Mesenchymal stem cell (in vitro differentiated cells and primary cell): Measurements from ENCODE around the gene OR2L5.

Experiments
- DNase-seq: peaks from one replicate; pipeline ENCODE4 v3.0.0-alpha.2; 2013
- H2AFZ ChIP-seq: one replicate; pipeline ENCODE4 v1.6.1; 2013; ENCODE audit warnings: low read depth, mild to moderate bottlenecking, control low read depth, inconsistent platforms, low read length, moderate library complexity
- H2AK5ac ChIP-seq: 2 replicates; pipeline ENCODE4 v1.6.1; 2013; ENCODE audit warnings: low read length, moderate library complexity, mild to moderate bottlenecking, inconsistent platforms; ENCODE audit not compliant: severe bottlenecking
- H2BK120ac ChIP-seq: one replicate; pipeline ENCODE4 v1.6.1; 2013; ENCODE audit warnings: low read depth, mild to moderate bottlenecking, inconsistent platforms, low read length, moderate library complexity
- H2BK12ac ChIP-seq, 2 experiments: one replicate each; pipeline ENCODE4 v1.6.1; 2013; ENCODE audit warnings: inconsistent platforms in 2 of 2, low read length in 2 of 2, mild to moderate bottlenecking in 2 of 2, moderate library complexity in 2 of 2, control low read depth in 1 of 2
- H2BK15ac ChIP-seq: one replicate; pipeline ENCODE4 v1.6.1; 2013; ENCODE audit warnings: mild to moderate bottlenecking, low read depth, inconsistent platforms; ENCODE audit not compliant: poor library complexity, severe bottlenecking
- H2BK5ac ChIP-seq: 2 replicates; pipeline ENCODE4 v1.6.1; 2013; ENCODE audit warnings: low read depth, mild to moderate bottlenecking, low read length, control low read depth, inconsistent platforms; ENCODE audit not compliant: poor library complexity, severe bottlenecking
- H3K14ac ChIP-seq, 2 experiments: one replicate each; pipeline ENCODE4 v1.6.1; 2013; ENCODE audit warnings: inconsistent platforms in 2 of 2, low read length in 2 of 2, control low read depth in 1 of 2, mild to moderate bottlenecking in 1 of 2, moderate library complexity in 1 of 2
- H3K18ac ChIP-seq, 2 experiments: one replicate each; pipeline ENCODE4 v1.6.1; 2013; ENCODE audit warnings: inconsistent platforms in 2 of 2, low read length in 2 of 2, control low read depth in 1 of 2, low read depth in 1 of 2, mild to moderate bottlenecking in 1 of 2
- H3K23ac ChIP-seq, 2 experiments: one replicate each; pipeline ENCODE4 v1.6.1; 2013; ENCODE audit warnings: inconsistent platforms in 2 of 2, low read length in 2 of 2, mild to moderate bottlenecking in 2 of 2, moderate library complexity in 2 of 2, control low read depth in 1 of 2
- H3K27ac ChIP-seq: 2 replicates; pipeline ENCODE4 v1.5.1; 2013; ENCODE audit warnings: mild to moderate bottlenecking, moderate library complexity, low read length, control low read depth, inconsistent platforms; ENCODE audit not compliant: poor library complexity, severe bottlenecking
- H3K27me3 ChIP-seq, 2 experiments: 2 replicates each; pipeline versions ENCODE4 v1.6.1 to v1.7.0; 2013; ENCODE audit warnings: low read length in 2 of 2, mild to moderate bottlenecking in 2 of 2, moderate library complexity in 2 of 2, control low read depth in 1 of 2, inconsistent platforms in 1 of 2; ENCODE audit not compliant: control insufficient read depth in 1 of 2, insufficient read depth in 1 of 2
- H3K36me3 ChIP-seq, 2 experiments: 2 replicates each; pipeline versions ENCODE4 v1.6.1 to v1.7.0; 2013; ENCODE audit warnings: low read length in 2 of 2, control low read depth in 1 of 2, inconsistent platforms in 1 of 2, low read depth in 1 of 2, mild to moderate bottlenecking in 1 of 2; ENCODE audit not compliant: insufficient read depth in 2 of 2, control insufficient read depth in 1 of 2
- H3K4ac ChIP-seq, 2 experiments: one replicate each; pipeline ENCODE4 v1.6.1; 2013; ENCODE audit warnings: inconsistent platforms in 2 of 2, low read length in 2 of 2, mild to moderate bottlenecking in 2 of 2, moderate library complexity in 2 of 2, control low read depth in 1 of 2, low read depth in 1 of 2
- H3K4me1 ChIP-seq: 2 replicates; pipeline ENCODE4 v1.6.1; 2013; ENCODE audit warnings: low read depth, low read length, control low read depth; ENCODE audit not compliant: control insufficient read depth, insufficient read depth
- H3K4me2 ChIP-seq: 2 replicates; pipeline ENCODE4 v1.6.1; 2013; ENCODE audit warnings: low read length, mild to moderate bottlenecking, inconsistent platforms; ENCODE audit not compliant: poor library complexity, severe bottlenecking
- H3K4me3 ChIP-seq, 2 experiments: 2 replicates each; pipeline versions ENCODE4 v1.5.1 to v1.7.0; 2013; ENCODE audit warnings: low read length in 2 of 2, mild to moderate bottlenecking in 2 of 2, control low read depth in 1 of 2, low read depth in 1 of 2; ENCODE audit not compliant: insufficient read depth in 1 of 2
- H3K79me1 ChIP-seq: replicated peaks from 2 replicates; pipeline ENCODE4 v1.6.1; 2013; ENCODE audit warnings: mild to moderate bottlenecking, control low read depth, low read length, inconsistent platforms; ENCODE audit not compliant: poor library complexity, severe bottlenecking
- H3K9ac ChIP-seq: 2 replicates; pipeline ENCODE4 v1.7.0; 2013; ENCODE audit warnings: mild to moderate bottlenecking, low read length, moderate library complexity
- H3K9me3 ChIP-seq: 2 replicates; pipeline ENCODE4 v1.7.0; 2013; ENCODE audit warnings: mild to moderate bottlenecking, low read length; ENCODE audit not compliant: control insufficient read depth
- H4K8ac ChIP-seq: one replicate; pipeline ENCODE4 v1.6.1; 2013; ENCODE audit warnings: inconsistent platforms, mild to moderate bottlenecking, low read length, moderate library complexity
- H4K91ac ChIP-seq: one replicate; pipeline ENCODE4 v1.6.1; 2013; ENCODE audit warnings: mild to moderate bottlenecking, low read length, inconsistent platforms
- WGBS: methylation state at CpG from one replicate; pipeline ENCODE4 v1.1.7; 2013; ENCODE audit warnings: mixed read lengths; 5-methylcytosine and 5-hydroxymethylcytosine counted together

Gene OR2L5

GRCh38 chr1:247998811-247999210 lies 14.6 kb upstream of the OR2L5 start:
- Histone ChIP-seq H3K9ac (no peak overlapping the region), H3K14ac (no peak overlapping the region), H3K36me3 (no peaks in the 10 kb centered on the region), H3K23ac (no peak overlapping the region), H3K4me2 (no peak overlapping the region), H3K9me3 (peaks cover 35% of the 10 kb centered on the region), H3K4me1 (no peaks in the 10 kb centered on the region), H2BK120ac (no peak overlapping the region), H2BK5ac (no peak overlapping the region), H2AFZ (no peak overlapping the region), H4K8ac (no peak overlapping the region), H2BK15ac (no peak overlapping the region), H2BK12ac (no peak overlapping the region), H3K4me3 (no peak overlapping the region), H4K91ac (no peak overlapping the region), H3K27ac (no peak overlapping the region), H3K79me1 (no peaks in the 10 kb centered on the region), H3K18ac (no peak overlapping the region), H2AK5ac (no peak overlapping the region), H3K4ac (no peak overlapping the region), H3K27me3 (no peaks in the 10 kb centered on the region)
- DNase-seq, result no peak
- WGBS, result 44% methylated on average over 1 of the region's 2 CpGs

GRCh38 chr1:248000169-248000568 lies 13.3 kb upstream of the OR2L5 start:
- Histone ChIP-seq H3K4me2 (no peak overlapping the region), H3K9me3 (peaks cover 32% of the 10 kb centered on the region), H3K9ac (no peak overlapping the region), H2AK5ac (no peak overlapping the region), H2BK120ac (no peak overlapping the region), H3K79me1 (no peaks in the 10 kb centered on the region), H4K91ac (no peak overlapping the region), H3K4me1 (no peaks in the 10 kb centered on the region), H4K8ac (no peak overlapping the region), H3K18ac (no peak overlapping the region), H3K23ac (no peak overlapping the region), H3K27ac (no peak overlapping the region), H2AFZ (no peak overlapping the region), H2BK15ac (no peak overlapping the region), H3K4ac (no peak overlapping the region), H3K27me3 (no peaks in the 10 kb centered on the region), H2BK12ac (no peak overlapping the region), H3K4me3 (no peak overlapping the region), H3K14ac (no peak overlapping the region), H3K36me3 (no peaks in the 10 kb centered on the region), H2BK5ac (no peak overlapping the region)
- no CpG with 5 or more reads among the region's 1 CpG for WGBS
- DNase-seq, result no peak

- WGBS, result 20% methylated on average over 1 of the region's 1 CpG
- Histone ChIP-seq H3K23ac (no peak overlapping the region), H3K36me3 (no peaks in the 10 kb centered on the region), H3K4me2 (no peak overlapping the region), H2BK15ac (no peak overlapping the region), H2BK12ac (no peak overlapping the region), H3K18ac (no peak overlapping the region), H3K4me3 (no peak overlapping the region), H2AFZ (no peak overlapping the region), H4K8ac (no peak overlapping the region), H3K27me3 (no peaks in the 10 kb centered on the region), H2BK5ac (no peak overlapping the region), H4K91ac (no peak overlapping the region), H3K27ac (no peak overlapping the region), H3K4ac (no peak overlapping the region), H3K79me1 (no peaks in the 10 kb centered on the region), H2AK5ac (no peak overlapping the region), H3K14ac (no peak overlapping the region), H3K4me1 (no peaks in the 10 kb centered on the region), H3K9me3 (peaks cover 43% of the 10 kb centered on the region), H3K9ac (no peak overlapping the region), H2BK120ac (no peak overlapping the region)
- DNase-seq, result no peak
These were observed 5.7 kb upstream of the OR2L5 start for GRCh38 chr1:248007778-248008177.

- Histone ChIP-seq H2BK12ac (no peak overlapping the region), H3K27ac (no peak overlapping the region), H3K79me1 (no peaks in the 10 kb centered on the region), H2BK5ac (no peak overlapping the region), H4K8ac (no peak overlapping the region), H3K18ac (no peak overlapping the region), H2AFZ (no peak overlapping the region), H3K23ac (no peak overlapping the region), H4K91ac (no peak overlapping the region), H3K14ac (no peak overlapping the region), H3K4me2 (no peak overlapping the region), H3K36me3 (no peaks in the 10 kb centered on the region), H3K27me3 (no peaks in the 10 kb centered on the region), H3K4me3 (no peak overlapping the region), H3K4me1 (no peaks in the 10 kb centered on the region), H3K4ac (no peak overlapping the region), H2BK15ac (no peak overlapping the region), H3K9ac (no peak overlapping the region), H3K9me3 (peaks cover 39% of the 10 kb centered on the region), H2BK120ac (no peak overlapping the region), H2AK5ac (no peak overlapping the region)
- DNase-seq, result no peak
- WGBS, result 68% methylated on average over 3 of the region's 3 CpGs
These were observed 3.8 kb upstream of the OR2L5 start for GRCh38 chr1:248009681-248010080.
